Head of caudate nucleus (tissue), 42 donors: ENCODE measurements around the gene SOCS6.

Experiments
- DNase-seq, 42 donors: peaks; one replicate each; pipeline versions ENCODE4 v3.0.0 to v3.0.0-alpha.2; 2020 to 2021; ENCODE audit warnings: mixed read lengths in 7 of 42
- intact Hi-C: fragments of 100-400 bp; cut with DNase I; formaldehyde crosslinking; loops from one replicate; pipeline ENCODE4 v1.15.0; 2022

The SOCS6 gene

GRCh38 chr18:70284976-70285620 lies 3.7 kb upstream of the SOCS6 start:
- intact Hi-C loops = no loop called here
- no peak for DNase-seq

- intact Hi-C loops = loop anchor here (2.0 kb wide), 1 partner anchor 81 kb away; no protein-coding TSS in a partner anchor
- DNase-seq = no peak
These were observed 1.1 kb upstream of the SOCS6 start for GRCh38 chr18:70287731-70288130.

GRCh38 chr18:70288171-70288850 lies 534 bp upstream of the SOCS6 start:
- peak in 34 of 42 donors; percentile 31 to 69 (median 45) for DNase-seq
- intact Hi-C loops = loop anchor here (2.0 kb wide), 1 partner anchor 82 kb away; no protein-coding TSS in a partner anchor

DNA sequence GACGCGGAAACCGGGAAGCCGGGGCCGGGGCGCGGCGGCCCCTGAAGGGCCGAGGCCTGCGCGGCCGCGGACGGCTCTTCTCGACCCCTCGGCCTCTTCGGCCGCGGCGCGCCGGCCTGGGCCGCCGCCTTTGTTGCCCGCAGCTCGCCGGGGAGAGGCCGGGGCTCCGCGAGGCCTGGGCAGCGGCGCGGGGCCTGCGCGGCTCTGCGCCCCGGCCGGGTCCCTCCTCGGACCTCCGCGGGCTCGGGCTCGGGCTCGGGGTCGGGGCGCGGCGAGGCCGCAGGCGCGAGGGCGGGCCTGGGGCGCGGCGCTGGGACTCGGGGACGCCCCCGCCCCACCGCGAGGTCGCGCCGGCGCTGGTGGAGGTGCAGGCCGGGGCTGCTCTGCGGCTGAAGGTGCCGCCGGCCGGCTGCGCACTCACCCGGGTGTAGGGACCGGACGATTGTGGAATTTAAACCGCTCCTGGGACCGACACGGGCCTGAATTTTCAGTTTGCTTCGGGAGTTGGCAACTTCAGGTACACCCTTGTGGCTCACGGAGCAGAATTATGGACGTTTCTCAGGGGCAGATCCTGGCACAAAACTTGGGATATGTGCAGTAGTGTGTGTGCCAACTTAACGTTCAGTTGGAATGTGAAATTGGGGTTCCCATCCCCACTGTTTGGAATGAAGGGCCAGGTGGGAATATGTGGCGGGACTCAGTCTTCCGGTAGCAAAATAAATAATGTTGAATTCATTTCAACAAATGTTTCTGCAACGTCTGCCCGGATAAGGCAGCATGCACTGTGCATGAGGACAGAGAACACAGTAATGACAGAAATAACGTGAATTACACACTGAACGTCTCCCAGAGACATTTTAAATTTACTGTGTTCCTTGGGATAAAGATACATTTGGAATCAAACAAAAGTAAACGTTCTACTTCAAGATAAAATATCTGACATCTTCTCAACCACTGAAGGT lies 787 bp downstream of the SOCS6 start:
- intact Hi-C loops = loop anchor here (2.0 kb wide), 1 partner anchor 83 kb away; no protein-coding TSS in a partner anchor

DNA sequence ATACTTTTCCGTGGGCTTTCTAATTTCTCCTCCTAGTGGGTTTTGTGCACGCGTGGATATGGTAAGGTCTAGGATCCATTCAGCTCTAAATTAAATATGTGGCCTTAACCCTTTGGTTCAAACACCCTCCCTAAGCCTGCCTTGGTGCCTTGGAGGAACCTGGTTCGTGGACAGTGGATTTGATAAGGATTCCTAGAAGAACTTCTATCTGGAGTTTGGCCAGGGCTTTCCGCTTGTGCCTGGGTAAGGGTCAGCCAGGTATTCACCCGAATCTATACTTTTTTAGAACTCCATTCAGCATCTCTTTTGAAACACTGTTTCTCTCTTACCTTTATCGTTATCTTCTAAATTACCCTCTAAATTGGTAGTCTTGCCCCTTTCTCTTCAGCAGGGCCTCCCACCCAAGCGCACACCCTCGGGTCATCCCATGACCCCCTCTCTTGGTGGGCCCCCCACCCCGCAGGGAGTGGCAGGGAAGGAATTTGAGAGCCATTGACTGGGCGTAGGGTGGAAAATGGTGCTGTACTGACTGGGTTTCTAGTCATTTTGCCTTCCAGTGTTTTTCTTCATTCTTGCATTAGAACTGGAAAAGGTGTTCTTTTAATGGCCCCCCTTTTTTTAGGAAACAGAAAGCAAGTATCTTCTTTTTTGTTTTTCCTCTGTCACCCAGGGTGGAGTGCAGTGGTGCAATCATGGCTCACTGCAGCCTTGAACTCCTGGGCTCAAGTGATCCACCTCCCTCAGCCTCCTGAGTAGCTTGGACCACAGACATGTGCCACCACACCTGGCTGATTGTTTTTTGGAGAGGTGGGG lies 1.8 kb downstream of the SOCS6 start:
- no peak for DNase-seq
- intact Hi-C loops = no loop called here

More for the DNA sequence above, 787 bp downstream of the SOCS6 start:
- DNase-seq = peak in 26 of 42 donors; percentile 12 to 66 (median 31)

DNA sequence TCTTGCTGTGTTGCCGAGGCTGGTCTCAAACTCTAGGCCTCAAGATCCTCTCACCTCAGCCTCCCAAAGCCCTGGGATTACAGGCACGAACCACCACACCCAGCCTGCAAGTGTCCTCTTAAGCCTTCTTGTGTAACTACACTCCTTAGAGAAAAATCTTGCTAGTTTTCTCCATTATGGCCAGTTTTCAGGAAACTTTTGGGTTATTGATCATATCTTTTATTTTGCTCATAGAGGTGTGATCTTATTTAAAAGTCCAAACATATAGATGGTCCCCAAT lies 2.4 kb downstream of the SOCS6 start:
- intact Hi-C loops = no loop called here
- DNase-seq = no peak

DNA sequence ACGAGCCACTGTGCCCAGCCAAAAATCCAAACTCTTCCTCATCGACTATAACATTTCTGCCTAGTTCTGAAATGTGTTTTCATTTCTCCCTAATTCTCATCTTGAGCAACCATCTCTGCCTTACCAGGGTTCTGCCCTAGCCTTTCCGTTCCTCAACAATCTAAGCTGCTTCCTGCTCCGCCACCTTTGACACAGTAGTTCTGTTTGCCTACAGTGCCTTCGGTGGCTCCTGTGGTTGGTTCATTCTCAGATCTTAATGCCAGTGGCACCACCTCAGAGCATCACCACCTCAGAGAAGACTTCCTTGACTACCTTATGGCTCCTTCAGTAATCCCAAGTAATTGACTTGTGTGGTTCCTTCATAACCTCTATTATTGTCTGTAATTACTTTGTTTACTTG lies 3.8 kb downstream of the SOCS6 start:
- intact Hi-C loops = no loop called here
- DNase-seq = no peak

DNA sequence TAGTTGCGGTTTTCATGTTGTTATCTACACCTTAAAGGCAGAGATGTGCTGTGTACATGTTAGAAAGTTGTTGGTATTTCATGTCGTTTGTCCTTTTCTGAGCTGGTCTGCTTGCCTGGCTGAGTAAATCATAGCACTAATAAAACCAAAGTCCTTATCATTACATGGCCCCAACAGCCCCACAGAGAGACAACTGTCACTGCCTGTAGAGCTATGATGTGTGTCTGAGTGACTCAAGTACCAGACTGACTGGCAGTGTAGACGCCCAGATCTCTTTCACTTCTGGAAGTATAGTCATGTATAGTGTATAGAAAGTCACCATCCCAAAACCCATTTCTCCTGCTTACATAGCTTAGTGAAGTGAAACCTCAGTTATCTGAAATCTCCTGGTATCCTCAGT lies 4.3 kb downstream of the SOCS6 start:
- intact Hi-C loops = no loop called here
- no peak for DNase-seq

- intact Hi-C loops = no loop called here
- DNase-seq = no peak
These were observed 5.8 kb downstream of the SOCS6 start for GRCh38 chr18:70294471-70295191.

DNA sequence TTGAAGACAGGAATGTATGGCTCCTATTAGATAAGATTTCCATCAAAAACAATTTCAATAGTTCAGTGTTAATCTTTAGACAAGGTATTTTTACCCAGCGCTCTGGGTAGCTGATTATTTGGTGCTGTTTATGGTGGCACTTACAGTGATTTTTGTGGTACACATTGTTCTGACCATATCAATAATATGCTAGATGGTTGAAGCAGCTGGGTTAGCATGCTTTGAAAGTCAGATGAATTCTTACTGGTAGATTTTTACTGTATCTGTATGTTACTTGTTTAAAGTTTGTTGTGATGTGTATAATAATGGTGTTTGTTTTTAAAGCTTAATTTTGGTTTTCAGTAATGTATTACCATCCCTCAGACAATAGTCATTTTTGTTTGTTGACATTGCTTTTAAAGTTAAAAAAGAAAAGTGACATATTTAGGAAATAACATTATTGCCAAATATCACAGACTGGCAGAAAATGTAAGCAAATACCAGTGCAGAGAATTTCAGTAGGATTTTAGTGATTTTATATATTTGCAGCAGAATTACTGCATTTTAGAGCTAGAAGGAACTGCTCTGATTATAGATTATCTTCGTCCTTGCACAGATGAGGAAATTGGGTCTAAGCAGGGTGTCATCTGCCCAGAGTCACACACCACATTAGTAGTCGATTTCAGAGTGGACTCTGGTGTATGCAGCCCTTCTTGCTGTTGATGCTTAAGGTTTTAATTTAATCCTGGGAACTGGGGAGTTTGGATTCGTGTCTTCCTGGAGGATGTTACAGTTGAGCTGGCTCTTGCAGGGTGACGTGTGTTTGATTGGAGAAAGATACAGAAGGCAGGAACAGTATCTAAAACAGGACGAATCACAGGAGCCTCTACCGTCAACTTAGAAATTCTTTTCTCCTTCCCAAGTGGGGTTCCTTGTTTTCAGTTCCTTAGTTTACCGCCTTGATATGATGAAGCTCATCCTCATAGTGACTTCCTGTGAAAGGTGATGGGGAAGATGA lies 6.6 kb downstream of the SOCS6 start:
- intact Hi-C loops = no loop called here
- DNase-seq = peak in 1 of 42 donors; percentile 24

- peak in 6 of 42 donors; percentile 11 to 61 (median 27) for DNase-seq
- intact Hi-C loops = no loop called here
These were observed 7.4 kb downstream of the SOCS6 start for GRCh38 chr18:70296289-70296688.

GRCh38 chr18:70296781-70297180 lies 7.9 kb downstream of the SOCS6 start:
- DNase-seq = no peak
- intact Hi-C loops = no loop called here

GRCh38 chr18:70299393-70299792 lies 10.5 kb downstream of the SOCS6 start:
- no peak for DNase-seq
- intact Hi-C loops = no loop called here

DNA sequence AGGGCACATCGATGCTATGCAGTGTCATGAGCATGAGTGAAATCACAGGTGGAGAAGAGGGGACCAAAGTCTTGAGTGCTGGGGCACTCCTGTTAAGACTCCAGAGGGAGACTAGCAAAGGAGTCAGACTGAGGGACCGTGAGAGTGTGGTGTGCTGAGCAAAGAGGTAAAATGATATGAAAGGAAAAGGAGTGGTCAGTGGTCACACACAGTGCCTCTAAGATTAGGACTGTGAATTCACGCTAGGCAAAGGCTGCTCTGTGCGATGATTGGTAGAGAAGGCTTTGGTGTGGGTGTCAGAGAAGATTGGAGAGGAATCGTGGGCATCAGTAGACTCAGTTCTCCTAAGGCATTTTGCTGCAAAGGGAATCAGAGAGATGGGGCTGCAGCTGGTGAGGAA lies 12.8 kb downstream of the SOCS6 start:
- intact Hi-C loops = no loop called here
- no peak for DNase-seq

- DNase-seq = no peak
- intact Hi-C loops = no loop called here
These were observed 19.9 kb downstream of the SOCS6 start for GRCh38 chr18:70308555-70309294.

- DNase-seq = no peak
These were observed 21.9 kb downstream of the SOCS6 start for GRCh38 chr18:70310560-70311320.

More at GRCh38 chr18:70310560-70311320, 21.9 kb downstream of the SOCS6 start:
- intact Hi-C loops = no loop called here
